Right renal pelvis (tissue), 4 donors: ENCODE measurements around the gene TP53I11. TPM values are rescaled to one million over a fixed set of nuclear protein-coding genes. Genes with fewer than 3 reads are reported as not detected.

Experiments used
- DNase-seq, 4 donors: peaks; one replicate each; pipeline ENCODE4 v3.0.0-alpha.2; 2013; ENCODE audit warnings: low read depth in 4 of 4, low spot score in 3 of 4, missing footprints in 1 of 4
- polyA plus RNA-seq, 4 donors: library from polyadenylated mRNA; unstranded; fragments of 120-200 nt; gene quantifications; one replicate each; pipeline ENCODE4 v1.2.1, GENCODE V29; 2013; ENCODE audit not compliant: insufficient read length in 4 of 4

TP53I11 gene
- polyA plus RNA-seq, 4 donors: 66.0 to 83.0 (median 74.4) TPM

DNA sequence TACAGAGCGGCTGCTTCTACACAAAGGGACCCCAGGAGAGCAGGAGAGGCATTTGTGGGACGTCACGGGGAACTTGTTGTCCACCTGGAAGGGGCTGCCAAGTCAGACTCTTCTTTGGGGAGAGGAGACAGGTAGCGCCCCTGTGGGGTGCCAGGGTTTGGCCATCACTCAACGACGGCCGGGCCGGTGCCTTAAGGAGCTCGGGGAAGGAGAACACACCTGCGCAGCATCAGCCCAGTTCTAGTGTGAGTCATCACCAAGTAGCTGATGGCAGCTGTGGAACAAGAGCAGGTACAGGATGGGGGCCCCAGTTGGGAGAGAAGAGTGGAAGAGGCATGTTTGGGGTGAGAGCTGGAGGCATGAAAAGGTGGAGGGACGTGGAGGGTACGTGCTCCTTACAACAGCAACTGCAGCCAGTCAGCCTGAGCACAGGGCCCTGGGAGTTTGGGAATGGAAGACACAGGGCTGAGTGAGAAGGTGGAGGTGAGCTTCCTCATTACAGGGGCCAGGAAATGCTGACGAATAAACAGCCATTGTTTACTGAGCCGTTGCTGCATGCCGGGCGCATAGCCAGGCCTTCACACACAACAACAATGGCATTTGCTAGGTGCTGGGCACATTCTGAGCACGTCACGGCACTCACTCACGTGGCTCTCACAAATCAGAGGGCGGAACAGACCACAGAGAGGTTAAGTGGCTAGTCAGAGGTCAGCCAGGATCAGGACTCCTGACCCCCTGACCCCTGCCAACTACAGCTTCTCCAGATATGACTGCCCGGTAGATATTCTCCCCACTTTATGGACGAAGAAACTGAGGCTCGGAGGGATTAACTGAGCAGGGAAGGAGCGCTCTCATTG lies 29.1 kb upstream of the TP53I11 start:
- DNase-seq: no peak

DNA sequence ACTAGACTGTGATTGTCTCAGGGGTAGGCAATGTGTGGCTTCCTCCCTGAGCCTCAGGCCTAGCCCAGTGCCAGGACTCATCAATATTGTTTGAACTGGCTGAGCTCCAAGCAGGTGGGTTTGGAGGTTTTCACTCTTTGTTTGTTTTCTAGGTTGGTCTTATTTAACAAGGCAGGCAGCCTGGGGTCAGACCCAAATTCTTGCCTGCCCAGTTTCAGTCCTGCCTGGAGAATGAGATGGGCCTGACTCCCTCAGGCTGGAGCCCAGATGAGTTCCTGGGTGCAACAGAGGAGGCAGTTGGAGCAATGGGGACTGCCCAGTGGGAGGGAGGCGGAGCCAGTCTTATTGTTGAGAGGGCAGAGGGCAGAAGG lies 28.3 kb upstream of the TP53I11 start:
- no peak for DNase-seq

DNA sequence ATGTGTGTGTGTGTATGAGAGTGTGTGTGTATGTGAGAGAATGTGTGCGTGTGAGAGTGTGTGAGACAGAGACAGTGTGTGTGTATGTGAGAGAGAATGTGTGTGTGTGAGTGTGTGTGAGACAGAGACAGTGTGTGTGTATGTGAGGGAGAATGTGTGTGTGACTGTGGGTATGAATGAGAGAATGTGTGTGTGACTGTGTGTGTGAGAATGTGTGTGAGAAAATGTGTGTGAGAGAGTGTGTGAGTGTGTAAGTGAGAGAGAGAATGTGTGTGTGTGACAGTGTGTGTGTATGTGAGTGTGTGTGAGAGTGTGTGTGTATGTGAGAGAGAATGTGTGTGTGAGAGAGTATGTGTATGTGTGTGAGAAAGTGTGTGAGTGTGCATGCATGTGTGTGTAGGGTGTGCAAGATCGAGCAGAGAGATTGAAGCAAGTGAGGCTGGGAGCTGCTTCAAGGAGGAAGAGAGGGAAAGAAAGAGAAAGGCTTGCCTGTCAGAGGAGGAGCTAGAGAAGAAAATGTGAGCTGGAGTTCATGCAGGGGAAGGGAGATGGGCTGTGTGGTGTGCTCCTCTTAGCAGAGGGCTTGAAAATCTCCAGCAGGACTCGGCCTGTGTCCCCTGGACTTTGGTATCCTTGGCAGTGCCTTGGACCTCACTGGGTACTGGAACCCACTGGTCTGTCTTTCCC lies 27.7 kb upstream of the TP53I11 start:
- no peak for DNase-seq

DNA sequence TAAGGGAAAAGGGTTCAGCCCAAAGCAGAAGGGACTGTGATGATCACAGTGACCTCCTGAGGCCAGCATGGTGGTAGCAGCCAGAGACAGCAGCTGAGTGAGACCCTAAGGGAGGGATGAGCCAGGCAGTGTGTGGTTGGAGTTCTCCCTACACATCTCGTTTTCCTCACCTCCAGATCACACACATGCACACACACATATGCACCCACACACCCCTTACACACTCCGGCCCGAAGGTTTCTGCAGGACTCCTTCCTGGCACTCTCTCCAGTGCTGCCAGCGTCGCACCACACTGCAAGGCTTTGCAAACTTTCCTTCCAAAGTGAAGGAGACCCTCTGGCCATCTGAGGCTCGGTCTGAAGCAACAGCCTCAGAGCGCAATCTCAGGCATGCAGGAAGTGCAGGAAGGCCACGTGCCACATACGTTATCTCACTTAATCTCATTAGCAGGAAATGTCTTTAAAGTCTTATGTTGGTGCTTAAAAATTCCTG lies 26.9 kb upstream of the TP53I11 start:
- no peak for DNase-seq

DNA sequence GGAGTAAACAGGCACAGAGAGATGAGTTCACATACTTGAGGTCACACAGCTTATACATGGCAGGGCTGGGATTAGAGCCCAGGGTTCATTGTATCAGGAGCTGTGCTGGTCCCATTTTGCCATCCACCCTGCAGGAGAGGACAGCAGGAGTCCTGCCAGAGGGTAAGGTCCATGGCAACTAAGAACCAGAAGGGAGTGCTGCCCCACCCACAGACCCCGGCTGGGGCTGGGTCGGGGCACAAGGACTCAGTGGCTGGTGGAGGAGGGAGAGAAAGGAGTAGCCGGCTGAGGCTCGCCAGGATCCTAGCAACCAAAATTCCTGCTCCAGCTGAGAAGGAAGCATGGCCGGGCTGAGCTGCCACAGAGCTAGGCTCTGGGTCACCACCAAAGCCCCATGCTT lies 25.9 kb upstream of the TP53I11 start:
- DNase-seq: no peak

DNA sequence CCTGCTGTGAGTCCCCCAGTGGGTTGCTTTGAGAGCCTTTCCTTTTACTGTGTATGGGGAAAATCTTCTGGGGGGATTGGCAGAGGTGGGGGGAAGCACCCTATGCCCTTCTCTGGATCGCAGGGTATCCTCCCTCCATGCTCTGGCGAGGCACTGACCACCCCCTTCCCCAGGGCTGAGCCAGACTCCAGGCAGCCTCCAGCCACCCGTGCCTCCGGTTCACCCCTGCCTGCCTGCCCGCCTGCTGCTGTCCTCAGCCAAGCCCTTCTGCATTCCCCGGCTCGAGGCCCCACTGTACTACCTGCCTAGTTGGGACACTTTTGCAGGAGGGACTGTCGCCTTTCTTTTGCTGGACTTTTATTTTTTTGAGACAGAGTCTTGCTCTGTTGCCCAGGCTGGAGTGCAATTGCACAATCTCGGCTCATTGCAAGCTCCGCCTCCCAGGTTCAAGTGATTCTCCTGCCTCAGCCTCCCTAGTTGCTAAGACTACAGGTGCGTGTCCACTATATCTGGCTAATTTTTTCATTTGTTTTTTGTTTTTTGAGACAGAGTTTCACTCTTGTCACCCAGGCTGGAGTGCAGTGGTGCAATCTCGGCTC lies 23.8 kb upstream of the TP53I11 start:
- DNase-seq: no peak

DNA sequence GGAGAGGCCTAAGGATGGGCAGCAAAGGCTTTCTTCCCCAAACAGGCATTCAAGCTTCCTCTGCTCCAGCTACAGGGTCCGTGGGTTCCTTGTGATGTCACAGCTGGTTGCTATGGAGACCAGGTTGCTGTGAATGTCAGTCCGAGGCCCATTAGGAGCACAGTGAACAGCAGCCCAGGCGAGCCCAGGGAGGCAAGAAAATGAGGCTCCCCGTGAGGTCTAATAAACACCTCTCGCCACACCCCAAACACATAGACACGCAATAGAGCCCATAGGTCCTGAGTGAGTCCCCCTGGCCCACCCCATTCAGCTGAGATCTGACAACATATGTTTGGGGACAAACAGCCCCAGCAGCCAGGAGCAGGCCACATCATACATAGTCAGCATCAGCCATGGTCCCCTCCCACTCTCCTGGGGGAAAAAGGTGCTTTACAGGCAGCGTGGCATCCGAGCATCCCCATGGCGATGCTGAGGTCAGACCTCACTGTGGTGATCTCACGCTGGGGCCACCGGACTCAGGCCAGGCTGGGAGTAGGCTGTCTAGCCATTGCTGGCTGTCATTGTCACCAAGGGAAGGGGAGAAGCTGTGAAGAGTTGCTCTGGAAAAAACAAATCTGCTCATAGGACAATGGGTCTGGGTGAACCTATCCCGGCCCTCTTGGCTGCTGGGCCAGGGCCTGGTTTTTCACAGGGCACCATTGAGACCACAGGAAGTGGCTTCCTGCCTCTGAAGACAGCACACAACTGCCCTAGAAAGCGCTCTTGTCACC lies 23.1 kb upstream of the TP53I11 start:
- no peak for DNase-seq

DNA sequence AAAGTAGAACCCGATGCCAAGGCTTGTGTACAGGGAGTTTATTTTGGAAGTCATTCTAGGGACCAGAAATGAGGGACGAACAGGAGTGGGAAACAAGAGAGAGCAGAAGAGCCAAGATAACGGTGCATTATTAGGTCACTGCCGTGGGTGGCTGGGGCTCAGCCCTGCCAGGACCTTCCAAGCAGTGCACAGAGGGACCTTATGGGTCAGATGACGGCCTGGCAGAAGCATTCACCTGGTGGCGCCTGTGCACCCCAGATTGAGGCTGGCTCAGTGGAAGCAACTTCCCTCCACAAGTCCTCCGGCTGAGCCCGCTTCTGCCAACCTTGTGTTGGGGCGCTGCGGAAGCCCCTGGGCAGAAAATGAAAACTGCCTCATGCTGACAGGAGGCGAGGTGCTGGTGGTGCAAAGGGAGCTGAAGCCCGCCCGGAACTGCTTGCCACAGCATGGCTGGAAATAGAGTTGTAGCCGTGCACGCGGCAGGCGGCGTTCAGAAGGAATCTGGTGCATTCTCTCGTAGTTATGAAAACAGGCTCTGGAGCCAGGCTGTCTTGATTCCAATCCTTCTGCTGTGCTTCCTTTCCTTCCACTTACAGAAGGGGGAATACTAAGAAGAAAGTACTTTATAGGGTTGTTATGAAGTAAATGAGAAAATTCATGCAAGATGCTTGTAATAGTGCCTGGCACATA lies 22.2 kb upstream of the TP53I11 start:
- DNase-seq: no peak

DNA sequence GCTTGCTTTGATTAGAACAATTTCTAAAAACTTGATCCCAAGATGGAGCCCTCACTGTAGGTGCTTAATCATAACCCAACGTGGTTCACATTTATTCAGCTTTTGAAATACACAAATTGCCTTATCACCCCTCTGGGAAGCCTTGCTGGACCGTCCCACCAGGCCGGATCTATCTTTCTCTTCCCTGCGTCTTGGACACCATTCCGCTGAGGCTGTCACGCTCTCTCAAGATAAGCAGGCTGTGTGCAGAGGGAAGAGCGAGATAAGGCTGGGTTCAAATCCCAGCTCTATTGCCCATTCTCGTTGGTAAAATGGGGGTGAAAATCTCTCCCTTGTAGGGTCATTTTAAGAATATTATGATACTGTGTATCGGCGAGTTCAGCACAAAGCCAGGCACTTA lies 20.5 kb upstream of the TP53I11 start:
- DNase-seq: no peak

DNA sequence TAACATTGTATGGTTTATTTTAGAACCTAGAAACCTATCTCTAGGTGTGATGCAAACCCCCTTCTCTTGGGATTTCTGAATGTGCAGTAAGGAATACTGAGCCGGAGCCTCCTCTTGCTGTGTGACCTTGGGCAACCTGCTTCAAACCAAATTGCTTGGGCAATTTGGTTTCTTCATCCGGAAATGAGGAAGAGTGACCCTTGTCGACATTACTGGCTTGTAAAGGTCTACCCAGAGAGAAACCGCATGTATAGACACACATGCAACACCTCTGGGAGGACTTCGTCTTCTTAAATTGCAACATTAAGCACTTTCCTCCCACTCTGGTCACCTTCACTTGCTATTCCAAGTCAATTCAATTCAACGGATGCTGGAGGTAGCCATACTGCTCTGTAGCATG lies 19.6 kb upstream of the TP53I11 start:
- DNase-seq: no peak

DNA sequence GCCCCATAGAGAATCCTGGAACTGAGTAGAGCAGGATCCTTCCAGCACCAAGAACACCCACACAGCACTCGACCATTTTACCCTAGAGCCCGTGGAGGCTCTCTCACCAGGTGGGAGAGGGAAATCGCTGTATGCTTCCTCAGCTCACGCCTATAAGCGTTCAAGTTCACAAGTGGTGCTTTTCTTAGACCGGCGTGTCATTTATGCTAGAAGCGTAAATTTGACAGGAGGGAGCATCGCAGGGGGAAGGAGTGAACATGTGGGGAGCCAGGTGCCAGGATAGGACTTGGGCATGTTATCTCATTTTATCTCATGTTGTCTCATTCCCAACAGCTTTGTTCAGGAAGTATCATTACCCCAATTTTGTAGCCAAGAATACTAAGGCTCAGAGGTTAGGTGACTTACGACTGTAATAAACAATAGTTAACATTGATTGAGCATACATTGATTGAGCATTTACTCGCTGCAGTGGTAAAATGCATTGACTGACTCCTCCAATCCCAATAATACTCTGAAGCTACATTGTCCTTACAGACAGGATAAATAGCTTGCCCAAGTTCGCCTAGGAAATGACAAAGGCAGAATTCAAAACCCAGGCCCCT lies 19.1 kb upstream of the TP53I11 start:
- no peak for DNase-seq

DNA sequence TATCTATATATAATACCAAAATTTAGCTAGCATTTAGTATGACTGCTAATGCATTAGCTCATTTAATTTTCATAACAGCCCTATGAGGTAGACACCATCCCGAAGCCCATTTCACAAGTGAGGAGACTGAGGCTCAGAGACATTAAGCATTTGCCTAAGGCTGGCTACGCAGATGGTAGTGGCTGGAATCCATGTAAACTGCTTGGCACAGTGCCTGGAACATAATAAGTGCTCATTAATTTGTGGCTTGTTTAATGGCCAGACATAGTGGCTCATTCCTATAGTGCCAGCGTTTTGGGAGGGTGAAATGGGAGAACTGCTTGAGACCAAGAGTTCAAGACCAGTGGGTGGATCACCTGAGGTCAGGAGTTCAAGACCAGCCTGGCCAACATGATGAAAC lies 17.8 kb upstream of the TP53I11 start:
- DNase-seq: no peak

DNA sequence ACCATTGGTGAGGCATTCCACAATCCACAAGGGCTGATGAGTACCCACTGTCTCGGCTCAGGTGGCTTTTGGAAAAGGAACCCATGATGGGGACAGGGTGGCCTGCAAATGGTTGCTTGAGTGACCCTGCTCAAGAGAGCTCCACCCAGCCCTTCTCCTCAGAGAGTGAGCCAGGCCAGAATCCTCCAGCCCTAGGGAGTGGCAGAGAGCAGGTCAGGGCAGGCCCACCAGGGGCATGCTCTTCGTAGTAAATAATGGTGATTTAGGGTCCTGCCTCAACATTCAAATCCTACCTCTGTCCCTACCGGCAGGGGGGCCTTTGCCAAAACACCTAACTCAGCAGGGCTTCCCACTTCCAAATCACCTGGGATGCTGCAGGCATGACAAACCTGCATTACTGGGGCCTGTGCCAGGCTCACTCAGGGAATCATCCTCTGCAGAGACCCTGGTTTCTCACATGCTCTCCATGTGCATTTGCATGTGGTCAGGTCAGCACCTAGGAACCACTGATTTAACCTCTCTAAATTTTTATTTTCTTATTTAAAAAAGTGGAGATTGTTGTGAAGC lies 17.3 kb upstream of the TP53I11 start:
- no peak for DNase-seq

DNA sequence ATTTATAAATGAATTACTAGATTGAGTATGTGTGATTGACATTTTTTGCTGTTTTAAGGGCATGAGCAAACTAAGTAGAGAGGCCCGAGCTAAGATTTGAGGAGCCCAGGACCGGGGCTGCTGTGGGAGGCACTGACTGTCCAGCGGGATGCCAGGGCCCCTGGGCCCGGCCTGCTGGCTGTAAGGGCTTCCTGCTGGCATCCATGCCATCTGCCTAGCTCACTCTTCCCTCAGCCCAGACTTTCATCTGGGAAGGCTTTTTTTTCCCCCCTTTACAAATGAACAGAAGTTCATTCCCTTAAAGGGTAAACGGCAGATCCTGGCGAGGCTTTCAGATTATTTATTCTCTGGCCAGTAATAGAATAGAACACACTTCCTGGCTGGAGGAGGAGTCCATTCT lies 16.0 kb upstream of the TP53I11 start:
- DNase-seq: no peak

DNA sequence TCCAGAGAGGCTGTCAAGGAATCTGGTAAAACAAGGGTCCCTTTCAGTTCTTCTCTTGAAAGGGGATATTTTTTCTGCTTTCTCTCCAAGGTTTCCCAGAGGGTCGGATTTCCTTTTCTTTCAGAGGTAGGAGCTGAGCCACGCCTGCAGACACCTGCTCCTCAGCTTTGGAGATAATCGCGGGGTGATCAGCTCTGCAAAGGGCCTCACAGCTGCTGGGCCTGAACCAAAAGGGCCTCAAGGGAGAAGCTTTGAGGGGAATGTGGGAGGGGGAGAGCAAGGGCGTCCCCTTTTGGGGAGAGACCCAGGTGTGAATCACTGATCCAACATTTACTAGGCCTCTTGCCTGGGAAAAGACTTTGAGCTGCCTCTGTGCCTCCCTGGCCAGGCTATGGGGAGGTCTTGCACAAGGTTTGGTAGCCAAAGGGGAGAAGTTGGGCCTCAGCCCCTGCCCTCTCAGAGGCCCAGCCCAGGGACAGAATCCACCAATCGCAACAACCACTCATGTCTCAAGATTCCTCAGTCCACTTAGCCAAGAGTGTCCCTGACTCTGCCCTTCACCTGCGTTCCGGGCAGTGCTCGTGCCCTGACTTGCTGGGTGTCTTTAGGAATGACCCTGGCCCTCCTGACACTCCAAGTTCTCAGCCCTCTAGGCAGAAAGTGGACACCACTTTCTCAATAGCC lies 14.0 kb upstream of the TP53I11 start:
- DNase-seq: no peak

DNA sequence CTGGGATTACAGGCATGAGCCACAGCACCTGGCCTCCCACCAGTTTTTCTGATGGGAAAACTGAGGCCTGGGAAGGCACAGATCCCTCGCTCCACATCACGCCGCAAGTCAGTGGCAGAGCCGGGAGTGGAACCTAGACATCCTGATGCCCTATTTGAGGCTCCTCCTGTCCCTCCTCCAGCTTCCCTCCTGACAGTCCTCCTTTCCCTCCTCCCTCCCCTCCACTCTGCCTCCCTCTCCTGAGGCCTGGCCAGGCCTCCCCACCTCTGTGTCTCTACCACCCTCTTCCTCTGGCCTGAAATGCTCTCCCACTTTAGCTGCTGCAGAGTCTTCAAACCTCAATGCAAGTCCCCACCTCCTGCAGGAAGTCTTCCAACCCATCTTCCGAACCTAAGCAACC lies 13.3 kb upstream of the TP53I11 start:
- DNase-seq: no peak

DNA sequence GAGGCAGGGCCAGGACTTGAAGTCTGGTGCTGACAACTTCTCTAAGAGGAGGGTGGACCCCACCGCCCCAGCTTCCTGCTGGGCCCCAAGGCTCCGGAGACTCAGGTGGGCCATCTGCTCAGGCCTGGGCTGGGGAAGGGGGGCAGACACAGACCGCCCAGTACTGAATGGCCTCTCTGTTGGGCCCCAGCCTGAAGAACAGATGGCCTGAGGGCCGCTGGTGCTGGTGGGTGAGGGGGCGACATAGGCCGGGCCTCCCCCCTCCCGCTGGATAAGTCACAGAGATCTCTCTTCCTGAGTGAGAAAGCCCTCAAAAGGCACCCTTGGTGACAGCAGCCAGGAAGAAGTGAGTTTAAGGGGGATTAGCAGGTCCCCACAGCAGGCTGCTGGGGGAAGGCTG lies 12.5 kb upstream of the TP53I11 start:
- no peak for DNase-seq

DNA sequence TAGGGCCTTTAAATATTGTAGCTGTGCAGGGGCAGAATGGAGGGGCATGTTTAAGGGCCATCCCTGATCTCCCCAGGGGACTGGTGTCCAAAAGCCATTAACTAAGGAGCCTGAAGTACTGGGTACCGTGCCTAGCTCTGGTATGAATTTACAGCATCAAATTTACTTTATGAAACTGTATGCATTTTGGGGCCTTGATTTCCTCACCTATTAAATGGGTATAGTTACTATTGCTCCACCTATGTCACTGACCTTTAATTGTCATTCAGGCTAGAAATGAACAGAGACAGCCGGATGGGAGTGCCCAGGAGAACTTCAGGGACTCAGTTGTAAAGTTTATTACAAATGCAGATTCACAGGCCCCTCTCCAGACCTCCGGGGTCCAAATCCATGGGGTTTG lies 11.8 kb upstream of the TP53I11 start:
- no peak for DNase-seq

DNA sequence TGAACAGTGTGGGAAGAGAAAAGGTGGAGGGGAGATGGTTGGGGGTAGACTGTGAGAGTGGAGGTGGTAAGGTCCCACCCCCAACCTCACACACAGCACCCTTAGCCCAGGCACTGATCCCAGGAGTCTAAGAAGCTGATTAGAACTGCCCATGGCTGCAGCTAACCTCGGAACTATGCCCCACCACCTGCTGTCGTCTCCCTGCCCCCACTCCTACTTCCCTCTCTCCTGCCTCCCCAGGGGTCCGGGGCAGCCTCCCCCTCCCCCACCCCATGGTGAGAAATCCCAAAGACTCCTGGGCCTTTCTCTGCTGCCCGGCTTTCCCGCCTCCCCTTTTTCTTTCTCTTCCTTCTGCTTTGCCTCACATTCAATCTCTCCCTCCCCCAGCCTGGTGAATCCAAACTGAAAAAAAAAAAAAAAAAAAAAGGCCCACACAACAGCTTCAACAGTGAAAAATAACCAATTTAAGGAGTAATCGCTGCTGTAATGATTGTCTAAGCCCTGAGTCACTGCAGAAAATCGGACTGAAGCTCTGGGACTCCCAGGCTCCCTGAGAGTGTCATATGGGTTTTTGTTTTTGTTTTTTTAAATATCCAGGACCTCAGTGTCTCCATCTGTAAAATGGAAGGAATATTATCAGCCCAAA lies 9.6 kb upstream of the TP53I11 start:
- no peak for DNase-seq
